22Rv1 (cell line): ENCODE data around the gene MARCHF4.

Source experiments
- ZFX ChIP-seq: fragments of 450-650 bp; IDR thresholded peaks from 2 replicates; pipeline ENCODE4 v1.6.1; 2017; ENCODE audit warnings: antibody characterized with exemption, borderline replicate concordance
- TF ChIP-seq, protein P1 (sequence below): fragments of 450-650 bp; IDR thresholded peaks from 2 replicates; pipeline ENCODE4 v1.5.1; 2017; ENCODE audit warnings: mild to moderate bottlenecking

DNA sequence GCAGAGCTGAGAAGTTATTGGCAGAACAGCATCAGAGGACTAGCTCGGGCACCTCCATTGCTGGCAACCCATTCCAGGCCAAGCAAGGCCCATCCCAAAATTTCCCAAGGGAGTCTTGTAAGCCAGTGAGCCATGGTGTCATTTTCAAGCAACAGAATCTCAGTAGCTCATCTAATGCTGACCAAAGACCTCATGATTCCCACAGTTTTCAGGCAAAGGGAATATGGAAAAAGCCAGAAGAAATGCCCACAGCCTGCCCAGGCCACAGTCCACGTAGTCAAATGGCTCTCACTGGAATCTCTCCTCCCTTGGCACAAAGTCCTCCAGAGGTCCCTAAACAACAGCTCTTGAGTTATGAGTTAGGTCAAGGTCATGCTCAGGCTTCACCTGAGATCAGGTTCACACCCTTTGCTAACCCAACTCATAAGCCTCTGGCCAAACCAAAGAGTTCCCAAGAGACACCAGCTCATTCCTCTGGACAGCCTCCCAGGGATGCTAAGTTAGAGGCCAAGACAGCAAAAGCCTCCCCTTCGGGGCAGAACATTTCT is 42.6 kb upstream of the MARCHF4 start:
- TF ChIP-seq, protein P1, sequence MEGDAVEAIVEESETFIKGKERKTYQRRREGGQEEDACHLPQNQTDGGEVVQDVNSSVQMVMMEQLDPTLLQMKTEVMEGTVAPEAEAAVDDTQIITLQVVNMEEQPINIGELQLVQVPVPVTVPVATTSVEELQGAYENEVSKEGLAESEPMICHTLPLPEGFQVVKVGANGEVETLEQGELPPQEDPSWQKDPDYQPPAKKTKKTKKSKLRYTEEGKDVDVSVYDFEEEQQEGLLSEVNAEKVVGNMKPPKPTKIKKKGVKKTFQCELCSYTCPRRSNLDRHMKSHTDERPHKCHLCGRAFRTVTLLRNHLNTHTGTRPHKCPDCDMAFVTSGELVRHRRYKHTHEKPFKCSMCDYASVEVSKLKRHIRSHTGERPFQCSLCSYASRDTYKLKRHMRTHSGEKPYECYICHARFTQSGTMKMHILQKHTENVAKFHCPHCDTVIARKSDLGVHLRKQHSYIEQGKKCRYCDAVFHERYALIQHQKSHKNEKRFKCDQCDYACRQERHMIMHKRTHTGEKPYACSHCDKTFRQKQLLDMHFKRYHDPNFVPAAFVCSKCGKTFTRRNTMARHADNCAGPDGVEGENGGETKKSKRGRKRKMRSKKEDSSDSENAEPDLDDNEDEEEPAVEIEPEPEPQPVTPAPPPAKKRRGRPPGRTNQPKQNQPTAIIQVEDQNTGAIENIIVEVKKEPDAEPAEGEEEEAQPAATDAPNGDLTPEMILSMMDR, result no peak
- TF ChIP-seq ZFX, result no peak
